Testis (tissue), 2 donors: ENCODE results near the gene SEMA3F.

Experiments
- POLR2A ChIP-seq: fragments of 450-650 bp; IDR thresholded peaks from one replicate; pipeline ENCODE4 v1.6.1; 2017; ENCODE audit warnings: antibody characterized with exemption, mild to moderate bottlenecking, moderate library complexity
- TF ChIP-seq, protein P1 (sequence below), 3 experiments: fragments of 450-650 bp in 2 of 3; fragments of 200-600 bp in 1 of 3; sonication (generic) in 1 of 3; IDR thresholded peaks; one replicate each; pipeline ENCODE4 v1.5.1; 2016 to 2019; ENCODE audit warnings: antibody characterized with exemption in 3 of 3, mild to moderate bottlenecking in 2 of 3, moderate library complexity in 1 of 3

DNA sequence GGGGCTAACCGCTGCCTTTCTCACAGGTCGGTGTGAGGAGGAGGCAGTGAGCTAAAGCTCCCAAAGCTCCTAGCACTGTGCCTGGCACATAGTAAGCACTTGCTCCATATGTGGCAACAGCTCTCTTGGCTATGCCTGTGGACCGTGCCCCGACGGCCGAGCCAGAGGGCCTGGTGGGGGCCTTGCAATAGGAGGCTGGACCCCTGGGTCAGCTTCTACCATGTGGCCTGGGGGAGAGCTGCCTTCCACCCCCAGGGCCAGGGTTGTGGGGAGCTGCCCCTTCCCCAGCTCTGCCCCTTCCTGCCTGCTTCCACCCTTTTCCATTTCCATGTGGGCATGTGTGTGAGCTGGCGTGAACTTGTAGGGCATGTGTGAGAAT lies 19.4 kb downstream of the SEMA3F start:
- no peak for TF ChIP-seq POLR2A
- TF ChIP-seq, protein P1, sequence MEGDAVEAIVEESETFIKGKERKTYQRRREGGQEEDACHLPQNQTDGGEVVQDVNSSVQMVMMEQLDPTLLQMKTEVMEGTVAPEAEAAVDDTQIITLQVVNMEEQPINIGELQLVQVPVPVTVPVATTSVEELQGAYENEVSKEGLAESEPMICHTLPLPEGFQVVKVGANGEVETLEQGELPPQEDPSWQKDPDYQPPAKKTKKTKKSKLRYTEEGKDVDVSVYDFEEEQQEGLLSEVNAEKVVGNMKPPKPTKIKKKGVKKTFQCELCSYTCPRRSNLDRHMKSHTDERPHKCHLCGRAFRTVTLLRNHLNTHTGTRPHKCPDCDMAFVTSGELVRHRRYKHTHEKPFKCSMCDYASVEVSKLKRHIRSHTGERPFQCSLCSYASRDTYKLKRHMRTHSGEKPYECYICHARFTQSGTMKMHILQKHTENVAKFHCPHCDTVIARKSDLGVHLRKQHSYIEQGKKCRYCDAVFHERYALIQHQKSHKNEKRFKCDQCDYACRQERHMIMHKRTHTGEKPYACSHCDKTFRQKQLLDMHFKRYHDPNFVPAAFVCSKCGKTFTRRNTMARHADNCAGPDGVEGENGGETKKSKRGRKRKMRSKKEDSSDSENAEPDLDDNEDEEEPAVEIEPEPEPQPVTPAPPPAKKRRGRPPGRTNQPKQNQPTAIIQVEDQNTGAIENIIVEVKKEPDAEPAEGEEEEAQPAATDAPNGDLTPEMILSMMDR (IDR thresholded peaks at IDR 0.05) = no peak
